IPS-15b (cell line): Measurements from ENCODE around the gene SPON2.

ENCODE experiments used
- H3K27me3 ChIP-seq: one replicate; pipeline ENCODE4 v1.6.1; 2013; ENCODE audit warnings: low read length; ENCODE audit not compliant: control insufficient read depth, insufficient read depth
- H3K36me3 ChIP-seq: one replicate; pipeline ENCODE4 v1.6.1; 2013; ENCODE audit warnings: low read length; ENCODE audit not compliant: control insufficient read depth, insufficient read depth
- H3K4me1 ChIP-seq: one replicate; pipeline ENCODE4 v1.6.1; 2013; ENCODE audit warnings: mild to moderate bottlenecking, low read length; ENCODE audit not compliant: control insufficient read depth, insufficient read depth
- H3K4me3 ChIP-seq: one replicate; pipeline ENCODE4 v1.5.1; 2013; ENCODE audit warnings: low read depth, low read length
- H3K9ac ChIP-seq: one replicate; pipeline ENCODE4 v1.6.1; 2013; ENCODE audit warnings: low read depth, mild to moderate bottlenecking, low read length
- H3K9me3 ChIP-seq: one replicate; pipeline ENCODE4 v1.6.1; 2013; ENCODE audit warnings: mild to moderate bottlenecking, low read length; ENCODE audit not compliant: control insufficient read depth, insufficient read depth

SPON2 gene

DNA sequence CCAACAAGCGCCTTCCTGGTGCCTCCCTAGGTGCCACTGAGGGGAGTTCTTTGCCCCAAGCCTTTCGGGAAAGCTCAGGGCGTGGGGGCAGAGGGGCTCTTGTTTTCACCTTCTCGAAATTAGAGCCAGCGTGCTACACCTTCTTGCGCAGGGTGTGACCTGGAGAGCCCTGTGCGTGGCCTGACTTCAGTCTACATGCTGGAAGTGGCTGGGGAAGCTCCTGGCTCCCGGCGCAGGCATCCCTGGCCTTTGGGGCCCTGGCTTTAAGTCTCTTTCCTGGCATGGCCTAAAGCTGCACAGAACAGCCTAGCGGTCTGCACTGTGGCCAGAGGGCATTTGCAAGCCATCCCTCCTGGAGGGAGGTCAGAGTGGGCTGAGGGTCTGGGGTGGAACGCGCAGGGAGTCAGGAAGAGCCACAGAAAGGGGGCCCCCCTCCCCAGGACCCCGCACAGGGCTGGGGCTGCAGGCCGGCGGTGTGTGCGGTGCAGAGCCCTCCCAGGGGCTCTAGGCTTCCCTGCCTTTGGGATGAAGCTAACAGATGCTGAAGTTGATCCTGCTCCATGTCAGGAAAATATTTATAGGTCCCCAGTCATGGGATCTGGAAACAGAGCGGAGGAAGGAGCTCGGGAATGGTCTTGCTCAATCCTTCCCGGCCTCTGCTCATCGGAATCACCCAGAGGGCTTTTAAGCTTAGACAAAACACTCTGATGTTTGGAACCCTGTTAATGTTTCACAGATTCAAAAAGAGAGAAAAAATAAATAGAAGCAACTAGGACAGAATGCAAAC lies 781 bp upstream of the SPON2 start:
- Histone ChIP-seq H3K9me3 (no peaks in the 10 kb centered on the region), H3K4me1 (no peaks in the 10 kb centered on the region), H3K4me3 (peak overlapping the region; percentile 30), H3K9ac (no peak overlapping the region), H3K27me3 (peaks cover 51% of the 10 kb centered on the region), H3K36me3 (peaks cover 2% of the 10 kb centered on the region)

DNA sequence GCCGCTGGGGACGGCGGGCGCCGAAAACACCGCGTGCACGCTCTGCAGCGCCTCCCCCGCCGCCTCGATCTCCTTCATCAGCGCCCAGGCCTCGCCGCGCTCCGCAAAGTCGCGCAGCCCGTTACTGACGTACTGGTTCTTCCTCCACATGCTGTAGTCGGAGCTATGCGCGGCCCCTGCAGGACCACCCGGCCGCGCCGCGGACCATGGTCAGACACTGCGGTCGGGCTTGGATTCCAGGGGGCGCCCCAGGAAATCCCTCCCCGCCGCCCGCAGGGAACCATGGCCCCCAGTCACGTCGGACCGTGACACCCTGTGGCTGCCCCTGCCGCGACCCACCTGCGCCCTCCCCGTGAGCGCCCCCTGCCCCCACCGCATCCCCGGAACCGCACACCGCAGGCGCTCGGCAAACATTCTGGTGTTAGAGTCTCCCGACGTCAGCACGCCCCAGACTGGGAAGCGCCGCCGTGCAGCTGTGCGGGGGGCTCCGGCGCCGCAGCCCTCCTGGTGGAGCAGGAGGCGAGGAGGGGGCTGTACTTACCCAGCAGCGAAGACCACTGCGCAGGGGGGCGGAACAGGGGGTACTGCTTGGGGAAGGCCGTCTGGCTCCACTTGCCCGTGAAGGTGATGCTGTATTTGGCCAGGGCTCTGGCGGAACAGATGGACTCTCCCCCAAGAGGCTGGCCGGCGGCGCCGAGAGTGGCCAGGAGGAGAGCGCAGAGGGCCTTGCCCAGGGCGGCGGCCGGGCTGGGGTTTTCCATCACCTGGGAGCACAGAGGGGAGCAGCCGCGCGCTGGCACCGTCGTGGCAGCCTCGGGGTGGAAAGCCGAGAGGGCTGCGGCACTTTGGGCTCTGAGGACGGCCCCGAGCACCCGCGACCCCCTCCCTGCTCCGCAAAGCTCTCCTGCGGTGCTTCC lies 814 bp downstream of the SPON2 start:
- Histone ChIP-seq H3K9me3 (no peaks in the 10 kb centered on the region), H3K4me3 (peak overlapping the region; percentile 46), H3K4me1 (no peaks in the 10 kb centered on the region), H3K36me3 (peaks cover 2% of the 10 kb centered on the region), H3K27me3 (peaks cover 57% of the 10 kb centered on the region), H3K9ac (no peak overlapping the region)

DNA sequence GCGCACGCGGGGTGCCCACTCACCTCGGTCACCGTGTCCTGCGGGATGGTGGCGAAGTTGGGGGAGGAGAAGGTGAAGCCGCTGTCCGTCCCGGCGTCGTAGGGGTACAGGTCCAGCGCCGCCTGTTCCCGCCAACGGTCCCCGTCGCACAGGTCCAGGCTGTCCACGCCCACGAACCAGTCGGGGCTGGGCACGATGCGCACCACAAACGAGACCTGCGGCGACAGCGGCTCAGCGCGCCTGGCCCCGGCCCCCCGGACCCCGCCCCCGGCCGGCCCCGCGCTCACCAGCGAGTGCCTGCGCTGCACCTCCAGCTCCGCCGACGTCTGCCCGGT lies 1.4 kb downstream of the SPON2 start:
- Histone ChIP-seq H3K4me1 (no peaks in the 10 kb centered on the region), H3K36me3 (peaks cover 2% of the 10 kb centered on the region), H3K9ac (no peak overlapping the region), H3K27me3 (peaks cover 57% of the 10 kb centered on the region), H3K4me3 (peak overlapping the region; percentile 13), H3K9me3 (no peaks in the 10 kb centered on the region)

DNA sequence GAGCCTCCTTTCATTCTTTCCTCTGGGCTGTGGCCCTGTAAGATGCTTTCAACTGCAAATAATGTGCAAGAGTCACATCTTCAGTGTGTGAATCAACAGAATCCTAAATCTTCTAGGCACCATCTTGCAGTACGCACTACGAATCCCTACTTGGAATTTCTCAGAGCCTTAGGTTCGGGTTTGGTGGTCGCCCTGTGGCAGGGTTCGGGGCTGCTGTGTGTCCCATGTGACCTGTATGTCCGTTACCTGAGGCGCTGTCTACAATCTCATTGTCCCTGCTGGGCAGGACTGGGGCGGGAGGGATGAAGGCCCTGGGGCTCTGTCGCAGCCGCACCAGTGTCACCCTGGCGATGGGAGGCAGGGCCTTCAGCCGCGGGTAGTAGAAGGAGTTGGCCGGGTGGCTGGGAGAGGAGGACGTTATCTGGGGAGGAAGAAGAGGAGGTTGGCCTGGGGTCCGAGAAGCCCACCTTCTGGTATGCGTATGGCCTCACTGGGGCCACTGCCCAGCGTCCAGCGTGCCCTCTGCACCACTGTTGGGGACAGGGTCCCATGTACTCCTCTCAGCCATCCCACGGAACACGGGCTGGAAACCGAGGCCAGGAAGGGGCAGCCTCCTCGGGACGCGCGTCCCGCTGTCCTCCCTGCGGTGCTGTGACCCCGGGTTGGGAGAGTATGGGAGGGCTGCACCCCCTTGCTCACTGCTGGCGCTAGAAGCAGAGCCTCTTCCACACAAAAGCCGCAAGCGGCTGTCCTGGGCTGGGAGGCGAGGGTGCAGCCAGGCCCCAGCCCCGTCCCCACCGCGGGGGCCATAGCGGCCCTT lies 2.0 kb downstream of the SPON2 start:
- no peaks in the 10 kb centered on the region for H3K9me3 ChIP-seq
- no peak overlapping the region for H3K9ac ChIP-seq
- peak overlapping the region; percentile 13 for H3K4me3 ChIP-seq
- H3K4me1 ChIP-seq = no peaks in the 10 kb centered on the region
- peaks cover 57% of the 10 kb centered on the region for H3K27me3 ChIP-seq
- peaks cover 2% of the 10 kb centered on the region for H3K36me3 ChIP-seq

- H3K9me3 ChIP-seq = no peaks in the 10 kb centered on the region
- no peak overlapping the region for H3K9ac ChIP-seq
- H3K4me3 ChIP-seq = no peak overlapping the region
- peaks cover 57% of the 10 kb centered on the region for H3K27me3 ChIP-seq
- H3K4me1 ChIP-seq = no peaks in the 10 kb centered on the region
- peaks cover 2% of the 10 kb centered on the region for H3K36me3 ChIP-seq
Measured at GRCh38 chr4:1169691-1170096, 2.7 kb downstream of the SPON2 start.

GRCh38 chr4:1169171-1169671 lies 3.2 kb downstream of the SPON2 start:
- Histone ChIP-seq H3K9ac (no peak overlapping the region), H3K36me3 (peaks cover 2% of the 10 kb centered on the region), H3K27me3 (peaks cover 57% of the 10 kb centered on the region), H3K4me1 (no peaks in the 10 kb centered on the region), H3K4me3 (no peak overlapping the region), H3K9me3 (no peaks in the 10 kb centered on the region)

- peaks cover 53% of the 10 kb centered on the region for H3K27me3 ChIP-seq
- H3K36me3 ChIP-seq = peaks cover 2% of the 10 kb centered on the region
- no peaks in the 10 kb centered on the region for H3K9me3 ChIP-seq
- no peak overlapping the region for H3K9ac ChIP-seq
- no peak overlapping the region for H3K4me3 ChIP-seq
- H3K4me1 ChIP-seq = no peaks in the 10 kb centered on the region
Measured at GRCh38 chr4:1168191-1169101, 3.9 kb downstream of the SPON2 start.

DNA sequence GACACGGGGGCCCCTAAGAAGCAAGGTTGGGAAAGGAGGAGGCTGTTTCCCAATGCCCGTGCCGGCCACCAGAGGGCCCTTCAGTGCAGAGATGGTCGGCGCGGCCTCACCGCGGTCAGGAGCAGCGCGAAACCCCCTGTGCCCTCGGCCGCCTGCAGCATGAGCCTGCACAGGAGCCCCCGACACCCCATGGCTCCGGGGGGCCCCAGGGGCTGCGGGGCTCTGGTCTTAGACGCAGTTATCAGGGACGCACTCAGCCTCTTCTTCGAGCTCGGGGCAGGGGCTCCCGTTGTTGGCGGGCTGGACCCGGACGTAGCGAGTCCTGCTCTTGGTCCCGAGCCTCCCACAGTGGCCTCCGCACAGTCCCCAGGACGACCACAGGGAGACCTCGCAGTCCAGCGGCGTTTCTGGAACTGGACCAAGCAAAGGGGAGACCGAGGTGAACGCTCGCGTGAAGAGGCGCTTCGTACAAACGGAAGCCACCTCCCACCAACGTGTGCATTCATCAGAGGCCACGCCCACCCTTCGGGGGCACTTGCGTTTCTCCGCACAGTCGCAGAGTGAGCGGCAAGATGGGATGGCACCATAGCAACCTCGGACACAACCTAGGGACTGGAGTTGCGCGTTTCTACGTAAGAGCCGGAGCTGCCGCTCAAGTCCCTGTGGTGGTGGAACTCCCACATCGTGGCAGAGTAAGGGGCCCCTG lies 5.0 kb downstream of the SPON2 start:
- peaks cover 2% of the 10 kb centered on the region for H3K36me3 ChIP-seq
- peak overlapping the region; percentile 75 for H3K4me3 ChIP-seq
- H3K4me1 ChIP-seq = no peaks in the 10 kb centered on the region
- peak overlapping the region; percentile 54 for H3K9ac ChIP-seq
- peaks cover 46% of the 10 kb centered on the region for H3K27me3 ChIP-seq
- H3K9me3 ChIP-seq = no peaks in the 10 kb centered on the region

DNA sequence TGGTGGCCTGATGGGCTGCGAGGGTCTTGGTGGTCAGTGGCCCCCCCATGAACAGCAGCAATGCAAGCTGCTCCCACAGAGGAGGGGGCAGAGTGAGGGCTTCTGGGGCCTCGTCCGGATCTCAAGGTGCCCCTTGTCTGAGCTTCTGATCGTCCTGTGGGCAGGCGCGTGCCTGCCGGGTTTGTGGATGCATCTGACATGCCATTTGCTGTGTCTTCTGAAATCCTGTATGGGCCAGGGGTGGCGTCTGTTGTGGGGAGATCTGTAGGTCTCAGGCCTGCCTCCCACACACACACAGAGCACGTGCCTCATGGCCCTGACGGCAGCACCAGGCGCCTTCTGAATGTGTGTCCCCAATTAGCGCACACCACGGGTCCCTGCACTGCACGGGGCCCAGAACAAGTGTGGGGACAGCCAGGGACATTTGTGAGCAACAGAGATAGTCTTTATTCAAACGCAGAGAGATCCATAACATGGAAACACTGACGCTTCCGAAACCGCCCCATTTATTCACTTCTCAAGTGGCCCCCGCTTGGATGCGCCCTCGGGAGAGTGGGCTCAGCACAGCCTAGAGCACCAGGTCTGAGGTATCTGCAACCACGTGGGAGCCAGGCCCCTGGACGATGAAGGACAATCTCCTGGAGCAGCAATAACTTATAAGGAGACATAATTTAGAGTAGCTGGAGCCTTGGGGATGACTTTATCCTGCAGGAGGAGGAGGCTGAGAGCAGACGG lies 5.7 kb downstream of the SPON2 start:
- Histone ChIP-seq H3K4me3 (no peak overlapping the region), H3K27me3 (peaks cover 39% of the 10 kb centered on the region), H3K4me1 (no peaks in the 10 kb centered on the region), H3K36me3 (peaks cover 2% of the 10 kb centered on the region), H3K9ac (no peak overlapping the region), H3K9me3 (no peaks in the 10 kb centered on the region)
